IMR-90 (cell line): ENCODE results near the gene PPP1CA. TPM values are rescaled to one million over a fixed set of nuclear protein-coding genes. Genes with fewer than 3 reads are reported as not detected.

ENCODE experiments used
- ATAC-seq: fragments of 200-7000 bp; cut with Tn5 transposase; 2 replicates; pipeline ENCODE4 v1.9.1; 2020; ENCODE audit warnings: low read depth, mild to moderate bottlenecking, moderate library complexity
- BruUV-seq: library from RNA; stranded (reverse); fragments of 400-500 nt; replicated peaks from 2 replicates; lab custom pipeline; 2021; lab: Mats Ljungman, UMichigan
- CTCF ChIA-PET: fragments of 300-600 bp; formaldehyde crosslinking; extraction: SDS; loops from one replicate; lab custom pipeline; 2021; ENCODE audit warnings: antibody characterized with exemption; lab: Yijun Ruan, JAX
- POLR2A ChIA-PET: fragments of 300-600 bp; sonication (Branson Sonifier 250); formaldehyde crosslinking; loops from one replicate; lab custom pipeline; 2022; ENCODE audit warnings: antibody characterized with exemption; ENCODE audit not compliant: unreplicated experiment; lab: Charles Lee
- DNase-seq: peaks from one replicate; pipeline ENCODE4 v3.0.0; 2013
- H2AFZ ChIP-seq: replicated peaks from 2 replicates; pipeline ENCODE3; 2013; ENCODE audit warnings: low read length, mild to moderate bottlenecking; ENCODE audit not compliant: poor library complexity
- H2AK5ac ChIP-seq: 2 replicates; pipeline ENCODE4 v1.6.1; 2013; ENCODE audit warnings: low read depth, low read length, inconsistent platforms
- H2AK9ac ChIP-seq: replicated peaks from 2 replicates; pipeline ENCODE3; 2013; ENCODE audit warnings: mild to moderate bottlenecking, low read depth, low read length, moderate library complexity; ENCODE audit not compliant: poor library complexity
- H2BK120ac ChIP-seq: 2 replicates; pipeline ENCODE4 v1.6.1; 2013; ENCODE audit warnings: low read depth, low read length, inconsistent platforms
- H2BK15ac ChIP-seq: 3 replicates; pipeline ENCODE4 v1.6.1; 2013; ENCODE audit warnings: low read depth, low read length, inconsistent platforms
- H2BK20ac ChIP-seq: 2 replicates; pipeline ENCODE4 v1.6.1; 2013; ENCODE audit warnings: low read depth, mild to moderate bottlenecking, inconsistent platforms, low read length, moderate library complexity
- H2BK5ac ChIP-seq: 2 replicates; pipeline ENCODE4 v1.6.1; 2013; ENCODE audit warnings: mild to moderate bottlenecking, low read depth, low read length, inconsistent platforms; ENCODE audit not compliant: poor library complexity, severe bottlenecking
- H3K14ac ChIP-seq: replicated peaks from 2 replicates; pipeline ENCODE4 v1.6.1; 2013; ENCODE audit warnings: low read depth, low read length, inconsistent platforms
- H3K18ac ChIP-seq: 2 replicates; pipeline ENCODE4 v1.6.1; 2013; ENCODE audit warnings: low read depth, low read length, control low read depth
- H3K23ac ChIP-seq: 2 replicates; pipeline ENCODE4 v1.6.1; 2013; ENCODE audit warnings: low read depth, low read length, inconsistent platforms
- H3K27ac ChIP-seq: 2 replicates; pipeline ENCODE4 v1.5.1; 2013; ENCODE audit warnings: mild to moderate bottlenecking, control low read depth, low read length; ENCODE audit not compliant: insufficient read depth
- H3K27me3 ChIP-seq: 2 replicates; pipeline ENCODE4 v1.6.1; 2013; ENCODE audit warnings: low read length; ENCODE audit not compliant: control insufficient read depth, insufficient read depth
- H3K36me3 ChIP-seq: 2 replicates; pipeline ENCODE4 v1.6.1; 2013; ENCODE audit warnings: low read length, mixed read lengths; ENCODE audit not compliant: control insufficient read depth, insufficient read depth
- H3K4ac ChIP-seq: 2 replicates; pipeline ENCODE4 v1.6.1; 2013; ENCODE audit warnings: low read depth, low read length, inconsistent platforms
- H3K4me1 ChIP-seq: 2 replicates; pipeline ENCODE4 v1.6.1; 2013; ENCODE audit warnings: low read length, mixed read lengths; ENCODE audit not compliant: control insufficient read depth, insufficient read depth
- H3K4me2 ChIP-seq: 2 replicates; pipeline ENCODE4 v1.6.1; 2013; ENCODE audit warnings: low read depth, mild to moderate bottlenecking, control low read depth, low read length, moderate library complexity
- H3K4me3 ChIP-seq: 2 replicates; pipeline ENCODE4 v1.5.1; 2013; ENCODE audit warnings: low read depth, mild to moderate bottlenecking, control low read depth, low read length, moderate library complexity; ENCODE audit not compliant: insufficient read depth
- H3K56ac ChIP-seq: 2 replicates; pipeline ENCODE4 v1.6.1; 2013; ENCODE audit warnings: low read length, inconsistent platforms; ENCODE audit not compliant: insufficient read depth; ENCODE audit errors: extremely low read depth
- H3K79me1 ChIP-seq, 2 experiments: 2 replicates each; pipeline ENCODE4 v1.6.1; 2013; ENCODE audit warnings: low read length in 2 of 2, inconsistent platforms in 1 of 2, low read depth in 1 of 2
- H3K9ac ChIP-seq: 2 replicates; pipeline ENCODE4 v1.6.1; 2013; ENCODE audit warnings: low read depth, low read length, control low read depth
- H3K9me1 ChIP-seq: 2 replicates; pipeline ENCODE4 v1.6.1; 2013; ENCODE audit warnings: low read length, inconsistent platforms; ENCODE audit not compliant: insufficient read depth
- H3K9me3 ChIP-seq: 2 replicates; pipeline ENCODE4 v1.6.1; 2013; ENCODE audit warnings: low read length; ENCODE audit not compliant: control insufficient read depth, insufficient read depth
- H4K20me1 ChIP-seq: 2 replicates; pipeline ENCODE4 v1.6.1; 2013; ENCODE audit warnings: low read length, inconsistent platforms; ENCODE audit not compliant: insufficient read depth
- H4K5ac ChIP-seq: 2 replicates; pipeline ENCODE4 v1.6.1; 2013; ENCODE audit warnings: mild to moderate bottlenecking, low read depth, low read length, control low read depth
- H4K8ac ChIP-seq, 2 experiments: 2 replicates each; pipeline ENCODE4 v1.6.1; 2013; ENCODE audit warnings: low read depth in 2 of 2, low read length in 2 of 2, control low read depth in 1 of 2, inconsistent platforms in 1 of 2
- H4K91ac ChIP-seq: 2 replicates; pipeline ENCODE4 v1.6.1; 2013; ENCODE audit warnings: low read depth, low read length, inconsistent platforms; ENCODE audit not compliant: insufficient read depth
- CTCF ChIP-seq: conservative IDR thresholded peaks from 2 replicates; pipeline ENCODE4 v1.5.1; 2012; ENCODE audit warnings: mild to moderate bottlenecking, low read depth, low read length, improper control_type of control experiment
- MAZ ChIP-seq: IDR thresholded peaks from 2 replicates; pipeline ENCODE4 v1.6.1; 2012; ENCODE audit warnings: low read depth, mild to moderate bottlenecking, low read length, improper control_type of control experiment, moderate library complexity, borderline replicate concordance
- MXI1 ChIP-seq: IDR thresholded peaks from 2 replicates; pipeline ENCODE4 v1.6.1; 2012; ENCODE audit warnings: low read depth, mild to moderate bottlenecking, low read length, moderate library complexity, borderline replicate concordance
- POLR2A ChIP-seq: IDR thresholded peaks from 2 replicates; pipeline ENCODE4 v1.6.1; 2012; ENCODE audit warnings: mild to moderate bottlenecking, low read depth, low read length
- RAD21 ChIP-seq: IDR thresholded peaks from 2 replicates; pipeline ENCODE4 v1.6.1; 2012; ENCODE audit warnings: low read length, improper control_type of control experiment
- SMC3 ChIP-seq: fragments of 150-350 bp; IDR thresholded peaks from 2 replicates; pipeline ENCODE4 v1.6.1; 2016; ENCODE audit warnings: low read depth, mild to moderate bottlenecking, antibody characterized with exemption, low read length, moderate library complexity
- WGBS, 2 experiments: methylation state at CpG; one replicate each; pipeline versions ENCODE4 v1.1.5 to v1.1.7; 2013; ENCODE audit warnings: missing lambda C conversion rate in 2 of 2; ENCODE audit not compliant: insufficient read length in 1 of 2; ENCODE audit errors: extremely low coverage in 2 of 2; 5-methylcytosine and 5-hydroxymethylcytosine counted together
- dilution Hi-C: fragments of 300-500 bp; cut with HindIII; formaldehyde crosslinking; loops from one replicate; pipeline ENCODE4 v1.14.3; 2018; ENCODE audit warnings: low sequenced_read_pairs; ENCODE audit not compliant: unreplicated experiment
- in situ Hi-C: fragments of 300-500 bp; cut with MboI; formaldehyde crosslinking; loops from 3 replicates; pipeline ENCODE4 v1.14.3; 2019; ENCODE audit warnings: low sequenced_read_pairs, inconsistent platforms, mixed read lengths
- intact Hi-C: fragments of 100-400 bp; cut with micrococcal nuclease; formaldehyde crosslinking; loops from 2 replicates; pipeline ENCODE4 v1.10.0; 2022
- polyA plus RNA-seq, 3 experiments: library from polyadenylated mRNA; depleted of rRNA; stranded (reverse); fragments of >200 nt; gene quantifications; 2 replicates each; pipeline ENCODE4 v1.2.3, GENCODE V29; 2012; ENCODE audit warnings: low replicate concordance in 1 of 3
- total RNA-seq: library from RNA; depleted of rRNA; stranded (reverse); fragments of >200 nt; gene quantifications from 2 replicates; pipeline ENCODE4 v1.2.3, GENCODE V29; 2012
- TF ChIP-seq, protein P1 (sequence below): fragments of 150-350 bp; IDR thresholded peaks from 2 replicates; pipeline ENCODE4 v1.6.1; 2017; ENCODE audit warnings: mild to moderate bottlenecking, antibody characterized with exemption, low read length, low read depth

The PPP1CA gene
- total and polyA plus RNA-seq, 2 of the 4 experiments (the other 2 are of a cell fraction) = 228 to 313 TPM

DNA sequence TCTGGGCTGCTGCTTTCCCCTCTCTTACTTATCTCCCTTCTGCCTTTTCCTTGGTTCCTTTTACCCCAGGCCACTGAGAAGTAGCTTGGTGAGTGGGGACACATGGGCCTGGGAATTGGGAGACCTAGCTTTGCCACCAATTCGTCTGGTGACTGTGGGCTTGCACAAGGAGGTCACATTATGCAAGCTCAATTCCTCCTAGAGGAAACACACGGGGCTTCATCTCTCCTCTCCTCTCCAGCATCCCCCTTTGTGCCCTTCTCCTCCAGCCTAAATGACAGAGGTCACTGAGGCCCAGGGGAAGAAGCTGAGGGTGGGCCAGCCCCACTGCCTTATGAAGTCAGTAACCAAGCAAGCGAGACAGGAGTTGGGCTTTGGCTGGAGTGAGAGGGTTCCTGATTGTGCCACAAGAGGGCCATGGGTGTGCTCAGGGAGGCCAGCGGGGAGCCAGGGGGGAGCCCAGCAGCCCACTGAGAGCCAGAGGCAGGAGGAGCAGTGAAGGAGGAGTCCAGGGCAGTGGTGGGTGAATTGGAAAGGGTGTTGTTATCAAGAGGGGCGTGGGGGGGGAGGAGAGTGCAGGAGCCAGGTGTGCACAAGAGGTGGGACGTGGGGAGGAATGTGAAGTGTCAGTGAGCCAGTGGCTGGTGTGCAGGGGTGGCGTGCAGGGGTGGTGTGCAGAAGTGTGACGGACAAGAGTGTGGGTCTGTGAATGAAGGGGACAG, 30.3 kb downstream of the PPP1CA start:
- Histone ChIP-seq H3K9ac (peak overlapping the region; percentile 73), H2BK20ac (peak overlapping the region; percentile 57; the same call in 1 of the 2 replicates), H3K27ac (peak overlapping the region; percentile 34), H2BK15ac (peak overlapping the region; percentile 36; the same call in 1 of the 3 replicates), H3K23ac (peak overlapping the region; percentile 99), H2BK5ac (peak overlapping the region; percentile 63), H3K4me2 (peak overlapping the region; percentile 71), H3K4ac (peak overlapping the region; percentile 92), H2BK120ac (peak overlapping the region; percentile 83), H3K27me3 (no peaks in the 10 kb centered on the region), H3K4me1 (peaks cover 58% of the 10 kb centered on the region), H2AK9ac (peak overlapping the region; percentile 68), H3K79me1 (peaks cover 5 to 56% of the 10 kb centered on the region in 2 experiments; a peak in 3 of 4 replicates), H3K36me3 (peaks cover 3% of the 10 kb centered on the region; the same call in 1 of the 2 replicates), H3K56ac (peak overlapping the region; percentile 33; the same call in 1 of the 2 replicates), H4K5ac (peak overlapping the region; percentile 16), H2AFZ (peak overlapping the region; percentile 60), H3K4me3 (peak overlapping the region; percentile 52), H2AK5ac (peak overlapping the region; percentile 98), H3K14ac (peak overlapping the region; percentile 89), H4K8ac (peak overlapping the region; percentile 24 to 78; a peak in 3 of 4 replicates), H3K9me1 (peaks cover 38% of the 10 kb centered on the region), H4K20me1 (peaks cover 52% of the 10 kb centered on the region), H3K18ac (peak overlapping the region; percentile 28), H4K91ac (peak overlapping the region; percentile 88), H3K9me3 (no peaks in the 10 kb centered on the region)
- in situ Hi-C loops (no loop called here), intact Hi-C loops (loop anchor here (2.0 kb wide), 1 partner anchor 15 kb away; no protein-coding TSS in a partner anchor), dilution Hi-C loops (no loop called here)
- TF ChIP-seq MAZ (peak; percentile 60; the same call in 1 of the 2 replicates), RAD21 (peak; percentile 51), POLR2A (no peak), CTCF (peak; percentile 58), MXI1 (0 out of 2 replicates have a peak, but pooled peaks have one; percentile 47), SMC3 (peak; percentile 59)
- TF ChIP-seq, protein P1, sequence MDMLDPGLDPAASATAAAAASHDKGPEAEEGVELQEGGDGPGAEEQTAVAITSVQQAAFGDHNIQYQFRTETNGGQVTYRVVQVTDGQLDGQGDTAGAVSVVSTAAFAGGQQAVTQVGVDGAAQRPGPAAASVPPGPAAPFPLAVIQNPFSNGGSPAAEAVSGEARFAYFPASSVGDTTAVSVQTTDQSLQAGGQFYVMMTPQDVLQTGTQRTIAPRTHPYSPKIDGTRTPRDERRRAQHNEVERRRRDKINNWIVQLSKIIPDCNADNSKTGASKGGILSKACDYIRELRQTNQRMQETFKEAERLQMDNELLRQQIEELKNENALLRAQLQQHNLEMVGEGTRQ = no peak
- ChIA-PET POLR2A (no interaction called here), CTCF (interaction anchor here (0.7 to 2.3 kb wide), 6 partner anchors 11 to 25 kb away, joined by 3 to 15 read pairs (median 8); partner anchors contain the start of gene POLD4)
- ATAC-seq (no peak), DNase-seq (peak; percentile 52)
- WGBS, 2 experiments = 23% methylated on average over 5 of the region's 8 CpGs; no CpG with 5 or more reads in 1 of the 2 experiments
- BruUV-seq = TSS peak; percentile 6
